HG02852 (cell line): ENCODE measurements around the gene TMEM170A.
"Not testable (repeated sequence)": the region's sequence is repeated elsewhere in the genome, so short reads cannot be mapped to it uniquely, and the experiment has no call there.

Experiments used
- ATAC-seq: cut with Tn5 transposase; IDR thresholded peaks from one replicate; pipeline ENCODE4 v1.9.1; 2021; ENCODE audit warnings: mild to moderate bottlenecking, moderate library complexity; ENCODE audit not compliant: unreplicated experiment

TMEM170A gene

GRCh38 chr16:75456971-75457370 is 7.5 kb downstream of the TMEM170A start:
- no peak for ATAC-seq

- not testable (repeated sequence) for ATAC-seq
These were observed 8.0 kb downstream of the TMEM170A start for GRCh38 chr16:75456486-75456885.

GRCh38 chr16:75455677-75456076 is 8.8 kb downstream of the TMEM170A start:
- ATAC-seq, result no peak

DNA sequence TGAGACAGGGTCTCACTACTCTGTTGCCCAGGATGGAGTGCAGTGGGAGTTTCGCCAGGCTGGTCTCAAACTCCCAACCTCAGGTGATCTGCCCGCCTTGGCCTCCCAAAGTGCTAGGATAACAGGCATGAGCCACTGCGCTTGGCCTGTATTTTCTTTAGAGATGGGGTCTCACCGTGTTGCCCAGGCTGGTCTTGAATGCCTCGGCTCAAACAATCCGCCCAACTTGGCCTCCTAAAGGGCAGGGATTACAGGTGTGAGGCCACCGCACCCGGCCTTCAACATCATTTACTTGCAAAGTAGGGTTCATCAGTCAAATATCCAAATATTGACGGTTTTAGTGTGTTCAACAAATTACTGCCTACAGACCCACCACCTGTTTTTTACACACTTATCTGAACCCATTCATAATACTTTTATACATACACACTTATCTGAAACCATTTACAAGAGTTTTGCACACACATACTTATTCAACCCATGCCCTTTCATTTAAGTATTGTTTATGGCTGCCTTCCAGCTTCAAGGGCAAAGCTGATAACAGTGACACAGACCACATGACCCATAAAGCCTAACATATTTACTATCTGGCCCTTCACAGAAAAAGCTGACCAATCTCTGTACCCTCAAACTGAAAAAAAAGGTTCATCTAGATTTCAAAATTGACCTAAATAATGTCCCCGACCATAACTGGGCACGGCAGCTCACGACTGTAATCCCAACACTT is 11.9 kb downstream of the TMEM170A start:
- ATAC-seq, result no peak

- ATAC-seq, result no peak
These were observed 18.1 kb downstream of the TMEM170A start for GRCh38 chr16:75446416-75446815.

- ATAC-seq, result no peak
These were observed 19.2 kb downstream of the TMEM170A start for GRCh38 chr16:75445298-75445697.

DNA sequence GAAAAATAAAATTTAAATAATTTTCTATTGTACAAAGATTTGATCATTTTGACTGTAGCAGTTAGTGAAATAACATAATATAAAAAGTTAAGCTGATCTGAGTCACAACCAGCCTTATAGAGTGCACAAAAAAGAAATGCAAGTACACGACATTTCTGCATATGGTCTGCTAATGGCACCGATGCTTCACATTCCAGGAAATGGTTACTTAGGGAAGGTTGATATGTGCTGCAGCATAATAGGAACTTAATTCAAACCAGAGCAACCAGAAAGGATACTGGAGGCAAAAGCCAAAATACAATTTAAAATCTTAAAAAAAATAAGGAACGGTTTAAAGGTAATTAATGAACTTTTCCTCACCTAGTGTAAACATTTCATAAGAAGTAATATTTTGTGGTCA is 21.2 kb downstream of the TMEM170A start:
- no peak for ATAC-seq

DNA sequence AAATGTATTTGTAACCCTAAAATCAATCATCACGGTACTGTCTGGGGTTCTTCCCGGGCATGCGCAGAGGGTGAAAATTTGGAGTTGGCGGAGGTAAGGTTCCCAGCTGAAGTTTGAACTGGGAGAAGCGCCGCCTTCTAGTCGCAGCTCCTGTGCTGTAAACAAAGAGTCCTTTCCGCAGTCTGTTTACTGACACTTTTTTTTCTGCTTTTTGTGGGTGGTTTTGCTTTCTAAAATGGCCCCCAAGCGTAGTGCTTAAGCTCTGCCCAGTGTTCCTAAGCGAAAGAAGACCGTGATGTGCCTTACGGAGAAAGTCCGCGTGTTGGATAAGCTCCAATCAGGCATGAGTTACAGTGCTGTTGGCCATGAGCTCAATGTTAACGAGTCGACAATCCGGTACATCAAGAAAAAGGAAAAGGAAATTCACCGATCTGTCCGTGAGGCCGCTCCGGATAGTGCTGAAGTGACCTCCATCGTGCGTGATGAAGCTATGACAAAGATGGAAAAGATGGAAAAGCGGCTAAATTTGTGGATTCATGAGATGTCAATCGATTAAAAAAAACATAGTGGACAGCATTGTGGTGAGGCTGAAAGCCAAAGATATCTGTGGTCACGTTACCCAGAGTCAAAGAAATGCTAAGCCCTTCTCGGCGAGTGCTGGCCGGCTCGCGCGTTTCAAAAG is 30.6 kb downstream of the TMEM170A start:
- ATAC-seq, result peak; percentile 72

- peak; percentile 88 for ATAC-seq
These were observed 31.4 kb downstream of the TMEM170A start, which contains the start of gene CFDP1 for GRCh38 chr16:75432828-75433731. TSS of gene CFDP1 (minus strand) at chr16:75433503. CDS start at chr16:75433352, 151 bp downstream.

DNA sequence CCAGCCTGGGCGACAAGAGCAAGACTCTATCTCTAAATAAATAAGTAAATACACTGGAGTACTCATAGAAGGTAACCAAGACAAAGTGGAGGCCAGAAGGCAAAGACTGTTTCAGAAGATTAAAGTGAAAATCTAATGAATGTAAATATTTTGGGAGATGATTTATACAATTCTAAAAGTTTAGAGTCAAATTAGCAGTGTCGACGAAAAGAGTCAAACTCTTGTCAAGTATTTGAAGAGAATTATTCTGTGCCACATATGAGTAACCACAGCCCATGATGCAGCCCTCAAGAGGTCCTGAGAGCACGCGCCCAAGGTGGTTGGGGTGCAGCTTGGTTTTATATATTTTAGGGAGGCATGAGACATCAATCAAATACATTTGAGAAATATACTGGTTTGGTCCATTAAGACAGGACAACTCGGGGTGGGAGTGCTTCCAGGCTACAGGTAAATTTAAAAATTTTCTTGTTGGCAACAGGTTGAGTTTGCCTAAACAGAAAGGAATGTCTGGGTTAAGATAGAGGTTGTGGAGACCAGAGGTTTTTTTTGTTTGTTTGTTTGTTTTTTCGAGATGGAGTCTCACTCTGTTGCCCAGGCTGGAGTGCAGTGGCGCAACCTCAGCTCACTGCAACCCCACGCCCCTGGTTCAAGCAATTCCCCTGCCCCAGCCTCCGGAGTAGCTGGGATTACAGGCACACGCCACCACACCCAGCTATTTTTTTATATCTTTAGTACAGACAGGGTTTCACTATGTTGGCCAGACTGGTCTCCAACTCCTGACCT is 34.7 kb downstream of the TMEM170A start:
- no peak for ATAC-seq

GRCh38 chr16:75426524-75426923 is 38.0 kb downstream of the TMEM170A start:
- ATAC-seq, result not testable (repeated sequence)

DNA sequence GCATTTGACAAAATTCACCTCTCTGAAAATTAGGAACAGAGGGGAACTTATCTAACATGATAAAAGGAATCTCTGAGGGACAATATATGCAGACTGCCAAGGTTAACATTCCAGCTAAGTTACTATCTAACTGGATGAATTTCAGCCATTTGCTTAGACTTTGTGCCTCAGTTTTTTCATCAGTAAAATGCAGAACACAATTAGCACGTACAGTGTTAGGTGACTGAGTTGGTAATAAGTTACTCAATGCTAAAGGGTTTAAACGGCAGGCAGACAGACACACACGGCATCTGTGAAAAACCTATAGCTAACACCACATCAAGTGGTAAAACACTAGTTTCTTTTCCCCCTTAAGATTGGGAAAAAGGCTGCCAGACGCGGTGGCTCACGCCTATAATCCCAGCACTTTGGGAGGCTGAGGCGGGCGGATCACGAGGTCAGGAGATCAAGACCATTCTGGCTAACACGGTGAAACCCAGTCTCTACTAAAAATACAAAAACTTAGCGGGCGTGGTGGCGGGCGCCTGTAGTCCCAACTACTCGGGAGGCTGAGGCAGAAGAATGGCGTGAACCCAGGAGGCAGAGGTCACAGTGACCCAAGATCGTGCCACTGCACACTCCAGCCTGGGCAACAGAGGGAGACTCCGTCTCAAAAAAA is 40.3 kb downstream of the TMEM170A start:
- ATAC-seq, result not testable (repeated sequence)

DNA sequence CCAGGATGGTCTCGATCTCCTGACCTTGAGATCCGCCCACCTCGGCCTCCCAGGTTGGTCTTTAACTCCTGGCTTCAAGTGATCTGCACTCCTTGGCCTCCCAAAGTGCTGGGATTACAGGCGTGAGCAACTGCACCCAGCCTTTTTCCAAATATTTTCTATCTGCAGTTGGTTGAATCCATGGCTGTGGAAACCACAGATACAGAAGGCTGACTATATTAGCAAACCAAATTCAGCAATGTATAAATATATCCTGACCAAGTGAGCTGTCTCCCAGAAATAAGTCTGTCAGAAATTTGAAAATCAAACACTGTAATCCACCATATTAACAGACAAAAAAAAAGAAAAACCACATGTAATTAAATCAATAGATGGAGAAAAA is 40.8 kb downstream of the TMEM170A start:
- no peak for ATAC-seq

DNA sequence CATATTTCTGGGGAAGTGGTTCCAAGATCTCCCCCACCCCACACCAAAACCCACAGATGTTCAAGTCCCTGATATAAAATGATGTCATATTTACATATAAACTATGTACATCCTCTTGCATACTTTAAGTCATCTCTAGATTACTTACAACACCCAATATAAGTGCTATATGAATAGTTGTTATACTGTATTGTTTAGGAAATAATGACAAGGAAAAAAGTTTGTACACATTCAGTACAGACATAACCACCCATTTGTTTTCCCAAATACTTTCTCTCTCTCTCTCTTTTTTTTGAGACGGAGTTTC is 42.7 kb downstream of the TMEM170A start:
- no peak for ATAC-seq

- peak; percentile 73 for ATAC-seq
These were observed 43.3 kb downstream of the TMEM170A start for GRCh38 chr16:75420987-75421819.

GRCh38 chr16:75416904-75417565 is 47.5 kb downstream of the TMEM170A start:
- no peak for ATAC-seq

- no peak for ATAC-seq
These were observed 49.2 kb downstream of the TMEM170A start for GRCh38 chr16:75415169-75415905.

DNA sequence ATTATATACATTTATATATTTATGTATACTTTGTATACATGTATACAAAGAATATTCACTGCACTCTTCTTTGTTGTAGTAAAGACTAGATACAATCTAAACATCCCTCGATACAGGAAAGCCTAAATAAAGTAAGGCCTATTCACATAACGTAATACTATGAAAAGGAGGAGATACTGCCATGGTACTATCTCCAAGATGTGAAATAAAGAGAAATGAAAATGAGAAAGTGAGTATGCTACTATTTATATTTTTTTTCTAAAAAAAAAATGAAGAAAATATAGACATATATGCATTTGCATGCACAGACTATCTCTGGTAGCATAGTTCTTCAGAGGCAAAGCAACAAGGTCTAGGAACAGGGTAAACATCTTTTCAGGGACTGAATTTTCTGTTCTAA is 50.5 kb downstream of the TMEM170A start:
- peak; percentile 52 for ATAC-seq
